H1 (cell line): ENCODE measurements around the gene RAP1GAP. TPM values are rescaled to one million over a fixed set of nuclear protein-coding genes. Genes with fewer than 3 reads are reported as not detected.

ENCODE experiments used
- CTCF ChIA-PET: fragments of 300-600 bp; sonication (Branson Sonifier 250); formaldehyde crosslinking; loops from one replicate; lab custom pipeline; 2021; ENCODE audit not compliant: partially characterized antibody; lab: Charles Lee
- POLR2A ChIA-PET: fragments of 300-600 bp; sonication (Branson Sonifier 250); formaldehyde crosslinking; loops from one replicate; lab custom pipeline; 2021; ENCODE audit warnings: inconsistent platforms; ENCODE audit not compliant: partially characterized antibody; lab: Charles Lee
- DNase-seq, 2 experiments: peaks; one replicate each; pipeline versions ENCODE4 v3.0.0 to v3.0.0-alpha.2; 2010 to 2022; ENCODE audit warnings: low spot score in 2 of 2, low read depth in 1 of 2, mixed read lengths in 1 of 2
- FAIRE-seq: peaks from 2 replicates; lab custom pipeline; 2011; peaks lifted over from hg19 to GRCh38; lab: Jason Lieb, UNC
- H2AFZ ChIP-seq: 2 replicates; pipeline ENCODE4 v1.8.1; 2012; ENCODE audit warnings: low read length, inconsistent platforms
- H2AK5ac ChIP-seq: 2 replicates; pipeline ENCODE4 v1.6.1; 2013; ENCODE audit warnings: low read depth, low read length
- H2BK120ac ChIP-seq: replicated peaks from 2 replicates; pipeline ENCODE3; 2013; ENCODE audit warnings: low read depth, low read length, inconsistent platforms
- H2BK12ac ChIP-seq: 2 replicates; pipeline ENCODE4 v1.6.1; 2013; ENCODE audit warnings: low read depth, low read length
- H2BK15ac ChIP-seq: 2 replicates; pipeline ENCODE4 v1.6.1; 2013; ENCODE audit warnings: low read length
- H2BK20ac ChIP-seq: 2 replicates; pipeline ENCODE4 v1.6.1; 2013; ENCODE audit warnings: low read length
- H2BK5ac ChIP-seq: 2 replicates; pipeline ENCODE4 v1.6.1; 2013; ENCODE audit warnings: low read depth, low read length
- H3K14ac ChIP-seq: 2 replicates; pipeline ENCODE4 v1.6.1; 2013; ENCODE audit warnings: inconsistent platforms; ENCODE audit not compliant: insufficient read length
- H3K18ac ChIP-seq: 2 replicates; pipeline ENCODE4 v1.6.1; 2013; ENCODE audit warnings: low read length; ENCODE audit errors: extremely low read depth
- H3K23ac ChIP-seq: 2 replicates; pipeline ENCODE4 v1.6.1; 2013; ENCODE audit warnings: inconsistent platforms; ENCODE audit not compliant: insufficient read length
- H3K23me2 ChIP-seq: 2 replicates; pipeline ENCODE4 v1.6.1; 2013; ENCODE audit warnings: low read depth, low read length
- H3K27ac ChIP-seq: 2 replicates; pipeline ENCODE4 v1.6.1; 2011; ENCODE audit warnings: low read depth, low read length, inconsistent platforms
- H3K27me3 ChIP-seq, 4 experiments: replicated peaks in 1 of 4; 1 replicate in 1 of 4; 2 replicates in 3 of 4; pipeline versions ENCODE4 v1.6.1 to v1.8.1; 2011 to 2013; ENCODE audit warnings: low read length in 3 of 4, mild to moderate bottlenecking in 3 of 4, inconsistent platforms in 2 of 4, mixed read lengths in 2 of 4, moderate library complexity in 1 of 4; ENCODE audit not compliant: control insufficient read depth in 3 of 4, insufficient read depth in 3 of 4; ENCODE audit errors: extremely low read depth in 1 of 4
- H3K36me3 ChIP-seq, 4 experiments: 2 replicates each; pipeline versions ENCODE4 v1.6.1 to v1.8.1; 2011 to 2013; ENCODE audit warnings: mild to moderate bottlenecking in 4 of 4, low read length in 3 of 4, moderate library complexity in 2 of 4, control low read depth in 1 of 4, inconsistent platforms in 1 of 4; ENCODE audit not compliant: insufficient read depth in 4 of 4, control insufficient read depth in 2 of 4
- H3K4ac ChIP-seq: replicated peaks from 2 replicates; pipeline ENCODE3; 2013; ENCODE audit warnings: low read length, low read depth, mixed read lengths, inconsistent platforms; ENCODE audit not compliant: insufficient read length
- H3K4me1 ChIP-seq, 4 experiments: replicated peaks in 1 of 4; 1 replicate in 1 of 4; 2 replicates in 3 of 4; pipeline versions ENCODE4 v1.6.1 to v1.8.1; 2011 to 2013; ENCODE audit warnings: low read length in 3 of 4, inconsistent platforms in 2 of 4, mixed read lengths in 1 of 4; ENCODE audit not compliant: insufficient read depth in 4 of 4, control insufficient read depth in 3 of 4
- H3K4me2 ChIP-seq, 2 experiments: 2 replicates each; pipeline versions ENCODE4 v1.6.1 to v1.8.1; 2011 to 2013; ENCODE audit warnings: low read depth in 2 of 2, low read length in 2 of 2, control low read depth in 1 of 2, inconsistent platforms in 1 of 2, mild to moderate bottlenecking in 1 of 2; ENCODE audit not compliant: insufficient read depth in 1 of 2
- H3K4me3 ChIP-seq, 4 experiments: fragments of 200-600, 300-600 bp in 1 of 4; sonication (generic), shearing (Covaris generic), sonication (Bioruptor Twin) in 1 of 4; 2 replicates each; pipeline versions ENCODE4 v1.5.1 to v1.8.1; 2011 to 2016; ENCODE audit warnings: low read length in 4 of 4, low read depth in 3 of 4, control low read depth in 2 of 4, inconsistent platforms in 2 of 4, mild to moderate bottlenecking in 2 of 4, mixed read lengths in 1 of 4, moderate library complexity in 1 of 4; ENCODE audit not compliant: insufficient read depth in 2 of 4; ENCODE audit errors: extremely low read depth in 1 of 4
- H3K56ac ChIP-seq: replicated peaks from 2 replicates; pipeline ENCODE3; 2013; ENCODE audit warnings: low read depth, mild to moderate bottlenecking, mixed read lengths, low read length, inconsistent platforms; ENCODE audit not compliant: insufficient read length
- H3K79me1 ChIP-seq: 2 replicates; pipeline ENCODE4 v1.6.1; 2013; ENCODE audit warnings: low read depth, low read length, control low read depth
- H3K79me2 ChIP-seq, 2 experiments: 2 replicates each; pipeline versions ENCODE4 v1.6.1 to v1.8.1; 2012 to 2013; ENCODE audit warnings: low read length in 2 of 2, mild to moderate bottlenecking in 2 of 2, inconsistent platforms in 1 of 2; ENCODE audit not compliant: insufficient read depth in 2 of 2, control insufficient read depth in 1 of 2
- H3K9ac ChIP-seq, 4 experiments: replicated peaks in 1 of 4; 1 replicate in 1 of 4; 2 replicates in 3 of 4; pipeline versions ENCODE4 v1.6.1 to v1.8.1; 2011 to 2013; ENCODE audit warnings: low read depth in 3 of 4, low read length in 3 of 4, control low read depth in 2 of 4, mild to moderate bottlenecking in 2 of 4, moderate library complexity in 2 of 4, inconsistent platforms in 1 of 4; ENCODE audit errors: extremely low read depth in 1 of 4
- H3K9me3 ChIP-seq, 2 experiments: 2 replicates each; pipeline versions ENCODE4 v1.6.1 to v1.8.1; 2012 to 2013; ENCODE audit warnings: mild to moderate bottlenecking in 2 of 2, moderate library complexity in 2 of 2, control low read depth in 1 of 2, inconsistent platforms in 1 of 2, low read depth in 1 of 2, low read length in 1 of 2, mixed read lengths in 1 of 2; ENCODE audit not compliant: insufficient read depth in 2 of 2
- H4K20me1 ChIP-seq, 2 experiments: replicated peaks in 1 of 2; 2 replicates each; pipeline versions ENCODE3 to v1.8.1; 2011 to 2013; ENCODE audit warnings: inconsistent platforms in 2 of 2, low read length in 2 of 2, mild to moderate bottlenecking in 1 of 2; ENCODE audit not compliant: insufficient read depth in 2 of 2, control insufficient read depth in 1 of 2
- H4K5ac ChIP-seq: 2 replicates; pipeline ENCODE4 v1.6.1; 2013; ENCODE audit warnings: low read length, low read depth, mixed read lengths, inconsistent platforms; ENCODE audit not compliant: insufficient read length
- H4K8ac ChIP-seq: 2 replicates; pipeline ENCODE4 v1.8.0; 2013; ENCODE audit warnings: mild to moderate bottlenecking, moderate library complexity, low read length, inconsistent platforms; ENCODE audit not compliant: insufficient read depth; ENCODE audit errors: extremely low read depth
- H4K91ac ChIP-seq: replicated peaks from 2 replicates; pipeline ENCODE3; 2013; ENCODE audit warnings: low read length, mixed read lengths, inconsistent platforms; ENCODE audit not compliant: insufficient read length
- POLR2A ChIP-seq, 2 experiments: IDR thresholded peaks; 1 replicate in 1 of 2; 2 replicates in 1 of 2; pipeline ENCODE4 v1.6.1; 2011; ENCODE audit warnings: low read depth in 2 of 2, low read length in 2 of 2, mild to moderate bottlenecking in 2 of 2; ENCODE audit errors: control extremely low read depth in 1 of 2
- ZNF274 ChIP-seq: IDR thresholded peaks from 2 replicates; pipeline ENCODE4 v1.7.0; 2012; ENCODE audit warnings: low read length, borderline replicate concordance; ENCODE audit errors: extremely low read depth
- WGBS, 2 experiments: shearing (Covaris generic) in 1 of 2; methylation state at CpG; one replicate each; pipeline versions ENCODE4 v1.1.6 to v1.1.7; 2013 to 2015; ENCODE audit warnings: low lambda C conversion rate in 2 of 2, mixed read lengths in 2 of 2, inconsistent platforms in 1 of 2, low coverage in 1 of 2, missing lambda C conversion rate in 1 of 2; ENCODE audit not compliant: insufficient replicate concordance in 2 of 2, insufficient coverage in 1 of 2, insufficient read length in 1 of 2; ENCODE audit errors: extremely low coverage in 1 of 2, missing lambda C conversion rate in 1 of 2; 5-methylcytosine and 5-hydroxymethylcytosine counted together
- polyA plus RNA-seq, 7 experiments: library from polyadenylated mRNA; depleted of rRNA in 3 of 7; stranded (reverse) in 5 of 7; unstranded in 2 of 7; fragments of >200 nt in 5 of 7; fragments of 200-250 nt in 2 of 7; gene quantifications; 1 replicate in 5 of 7; 2 replicates in 1 of 7; 4 replicates in 1 of 7; pipeline versions ENCODE4 v1.2.1 to v1.2.3, GENCODE V29; 2011 to 2013; ENCODE audit warnings: missing spikeins in 2 of 7, mixed read lengths in 2 of 7
- total RNA-seq: library from RNA; stranded (reverse); fragmentation: NEBNext Ultra II Directional; extraction: Animal tissue kit (Norgen Biotek cat#: 25700); gene quantifications from 2 replicates; pipeline ENCODE4 v1.2.1, GENCODE V29; 2021

The RAP1GAP gene
- total and polyA plus RNA-seq, 2 of the 8 experiments (the other 6 are each of a cell fraction or from before 2014, with no cell fraction given), result 8.4 TPM

DNA sequence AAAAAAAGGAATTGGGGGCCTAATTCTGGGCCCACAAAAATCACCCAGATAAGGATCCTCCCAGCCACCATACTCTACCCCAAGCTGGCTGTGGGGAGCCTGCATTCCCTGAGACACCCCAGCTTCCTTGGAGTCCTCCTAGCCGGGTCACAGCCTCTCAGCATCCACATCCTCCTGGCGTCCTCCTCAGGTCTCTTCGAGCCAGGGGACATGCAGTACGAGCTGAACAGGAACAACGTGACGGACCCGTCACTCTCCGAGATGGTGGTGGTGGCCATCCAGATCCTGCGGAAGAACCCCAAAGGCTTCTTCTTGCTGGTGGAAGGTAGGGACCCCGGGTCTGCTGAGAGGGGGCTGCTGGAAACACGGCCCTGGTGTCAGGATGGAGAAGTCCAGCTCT lies 95.7 kb downstream of the RAP1GAP start:
- WGBS, 2 experiments, result 84% methylated on average over 11 of the region's 11 CpGs; no CpG with 5 or more reads in 1 of the 2 experiments
- CTCF ChIA-PET, result interaction anchor here (0.7 to 4.8 kb wide), 25 partner anchors 9 to 356 kb away, joined by 3 to 49 read pairs (median 4); partner anchors contain the start of gene ALPL

More for the DNA sequence above, 95.7 kb downstream of the RAP1GAP start:
- no peak overlapping the region for H2BK5ac ChIP-seq
- H4K91ac ChIP-seq, result no peak overlapping the region
- no peak overlapping the region for H3K27ac ChIP-seq
- H3K23ac ChIP-seq, result no peak overlapping the region
- no peak for FAIRE-seq
- no peaks in the 10 kb centered on the region for H3K79me2 ChIP-seq
- peak overlapping the region; percentile 60; the same call in 1 of the 2 replicates for H3K18ac ChIP-seq
- H3K14ac ChIP-seq, result no peak overlapping the region
- H3K4me1 ChIP-seq, result peaks cover 2 to 7% (median 4%) of the 10 kb centered on the region in 4 experiments; a peak in 6 of 7 replicates
- no peaks in the 10 kb centered on the region; a peak in 2 of 7 replicates for H3K27me3 ChIP-seq
- no peak overlapping the region for H3K56ac ChIP-seq
- H2AFZ ChIP-seq, result no peak overlapping the region
- H3K36me3 ChIP-seq, result peaks cover 0 to 4% (median 2%) of the 10 kb centered on the region in 4 experiments; a peak in 4 of 8 replicates
- 0 out of 2 replicates have a peak overlapping the region, but pooled peaks have one; percentile 48 for H2BK20ac ChIP-seq
- H3K4ac ChIP-seq, result no peak overlapping the region
- H3K23me2 ChIP-seq, result peaks cover 3% of the 10 kb centered on the region; the same call in 1 of the 2 replicates
- no peak for DNase-seq
- no peaks in the 10 kb centered on the region; the same call in none of the 2 replicates for H3K79me1 ChIP-seq
- H2BK15ac ChIP-seq, result no peak overlapping the region
- H2BK12ac ChIP-seq, result no peak overlapping the region
- no peak overlapping the region for H4K5ac ChIP-seq
- H3K4me3 ChIP-seq, result no peak overlapping the region
- H4K20me1 ChIP-seq, result peaks cover 2 to 4% of the 10 kb centered on the region in 2 experiments
- H2BK120ac ChIP-seq, result no peak overlapping the region
- H3K9me3 ChIP-seq, result no peaks in the 10 kb centered on the region
- H2AK5ac ChIP-seq, result no peak overlapping the region
- H3K4me2 ChIP-seq, result no peak overlapping the region
- POLR2A ChIA-PET, result interaction anchor here (0.7 to 1.6 kb wide), 3 partner anchors 19 to 67 kb away, joined by 3 to 4 read pairs (median 3); no protein-coding TSS in a partner anchor
- no peak overlapping the region for H4K8ac ChIP-seq
- no peak overlapping the region for H3K9ac ChIP-seq
- TF ChIP-seq POLR2A (IDR thresholded peaks at IDR 0.05; ENCODE audit: control extremely low read depth in 1 of 2, low read depth in 2 of 2, low read length in 2 of 2) (no peak), ZNF274 (no peak)
